ENCODE results near the gene PRKX.
"Not testable (repeated sequence)": the region's sequence is repeated elsewhere in the genome, so short reads cannot be mapped to it uniquely, and the experiment has no call there.

Gene PRKX

DNA sequence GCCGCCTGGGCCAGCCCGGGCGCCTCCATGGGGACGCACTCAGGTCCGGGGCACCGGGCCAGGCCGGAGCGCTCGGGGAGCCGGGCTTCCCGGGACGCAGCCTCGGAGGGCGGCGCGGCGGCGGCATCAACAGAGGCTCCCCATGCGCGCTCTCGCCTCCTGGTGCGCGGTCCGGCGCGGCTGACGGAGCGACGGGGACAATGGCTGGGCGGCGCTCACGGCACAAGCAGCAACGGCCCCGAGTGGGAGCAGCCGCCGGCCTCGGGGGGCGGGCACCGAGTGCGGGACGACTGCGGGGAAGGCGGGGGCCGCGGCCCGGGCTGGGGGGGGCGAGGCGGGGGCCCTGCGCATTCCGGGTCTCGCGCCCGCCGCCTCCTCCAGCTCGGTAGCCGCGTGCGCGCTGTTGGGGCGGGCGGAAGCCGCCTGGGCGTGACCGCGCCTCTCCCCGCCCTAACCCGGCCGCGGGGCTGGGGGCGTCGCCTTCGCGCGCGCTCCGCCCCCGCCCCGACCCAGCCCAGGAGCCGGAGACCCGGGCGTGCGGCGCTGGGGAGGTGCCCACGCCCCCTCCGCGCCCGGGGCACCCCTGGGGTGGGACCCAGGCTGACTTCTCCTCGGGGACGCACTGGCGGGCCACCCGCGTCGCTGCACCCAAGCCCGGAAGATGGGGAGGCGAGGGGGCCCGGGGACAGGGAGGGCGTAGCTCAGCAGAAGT is at the start of gene PRKX:
TSS of gene PRKX (minus strand) at position 425 of the 712 bp plus-strand sequence. CDS start at position 29, 396 bp downstream.
- peak within 1 kb of the TSS; percentile 75 for H3K4me3 ChIP-seq
- peak; percentile 51 to 77 for DNase-seq (ENCODE audit: low spot score in 2 of 2)
- no peaks in the 10 kb centered on the region for H3K9me3 ChIP-seq
- no peaks in the 10 kb centered on the region for H3K27me3 ChIP-seq (ENCODE audit: low read depth)
- no peaks in the 10 kb centered on the region for H3K4me1 ChIP-seq
- in situ Hi-C loops (cut with MboI; ENCODE audit: low sequenced_read_pairs): no loop called here
- no peaks in the 10 kb centered on the region for H3K36me3 ChIP-seq (replicated peaks)

DNA sequence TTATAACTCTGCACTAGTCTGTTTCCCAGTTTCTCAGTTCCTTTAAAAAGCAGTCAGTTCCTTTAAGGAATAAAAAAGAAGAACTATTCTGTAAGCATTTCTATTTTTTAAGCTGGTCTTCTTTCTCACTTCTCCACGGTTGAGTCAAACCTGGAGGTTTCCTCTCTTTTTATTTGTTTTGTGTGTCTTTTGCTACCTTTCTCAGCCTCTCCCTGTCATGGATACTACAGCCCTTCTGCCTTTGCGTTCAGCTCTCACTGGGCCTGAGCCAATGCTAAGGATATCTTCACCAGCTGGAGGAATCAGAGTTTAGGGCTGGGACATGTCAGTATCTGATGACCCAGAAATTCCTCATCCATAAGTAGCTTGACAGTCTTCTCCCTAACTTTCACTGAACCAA is 49.7 kb upstream of the PRKX start:
- H3K27me3 ChIP-seq (ENCODE audit: low read depth): no peaks in the 10 kb centered on the region
- in situ Hi-C loops (cut with MboI; ENCODE audit: low sequenced_read_pairs): no loop called here
- H3K4me1 ChIP-seq: no peaks in the 10 kb centered on the region
- H3K36me3 ChIP-seq (replicated peaks): no peaks in the 10 kb centered on the region
- H3K4me3 ChIP-seq: no peak overlapping the region
- H3K9me3 ChIP-seq: no peaks in the 10 kb centered on the region
- DNase-seq (ENCODE audit: low spot score in 2 of 2): no peak

DNA sequence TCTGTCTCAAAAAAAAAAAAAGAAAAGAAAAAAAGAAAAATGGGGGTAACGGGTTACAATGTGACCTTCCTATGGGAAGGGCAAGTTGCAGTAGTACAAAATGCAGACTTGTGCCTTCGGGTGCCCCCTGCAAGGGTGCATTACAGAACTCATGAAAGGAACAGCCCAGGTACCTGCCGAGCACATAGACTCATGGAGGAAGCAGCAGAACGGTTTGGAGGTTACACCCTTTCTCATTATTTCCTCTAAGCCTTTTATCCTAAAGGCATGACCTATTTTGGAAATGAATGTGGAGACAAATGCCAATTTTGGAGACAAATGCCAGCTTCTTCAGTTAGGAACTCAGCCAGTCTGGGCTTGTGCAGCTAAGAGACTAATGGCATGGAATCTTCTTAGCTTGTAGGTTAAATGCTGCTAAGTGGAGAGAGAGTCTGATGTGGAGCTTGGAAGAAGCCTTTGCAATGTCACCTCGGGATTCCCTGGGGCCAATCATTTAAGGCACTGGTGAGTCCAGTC is 44.1 kb upstream of the PRKX start:
- DNase-seq (ENCODE audit: low spot score in 2 of 2): no peak
- H3K36me3 ChIP-seq (replicated peaks): no peaks in the 10 kb centered on the region
- H3K9me3 ChIP-seq: no peaks in the 10 kb centered on the region
- in situ Hi-C loops (cut with MboI; ENCODE audit: low sequenced_read_pairs): no loop called here
- H3K4me3 ChIP-seq: no peak overlapping the region
- no peaks in the 10 kb centered on the region for H3K4me1 ChIP-seq
- H3K27me3 ChIP-seq (ENCODE audit: low read depth): no peaks in the 10 kb centered on the region

DNA sequence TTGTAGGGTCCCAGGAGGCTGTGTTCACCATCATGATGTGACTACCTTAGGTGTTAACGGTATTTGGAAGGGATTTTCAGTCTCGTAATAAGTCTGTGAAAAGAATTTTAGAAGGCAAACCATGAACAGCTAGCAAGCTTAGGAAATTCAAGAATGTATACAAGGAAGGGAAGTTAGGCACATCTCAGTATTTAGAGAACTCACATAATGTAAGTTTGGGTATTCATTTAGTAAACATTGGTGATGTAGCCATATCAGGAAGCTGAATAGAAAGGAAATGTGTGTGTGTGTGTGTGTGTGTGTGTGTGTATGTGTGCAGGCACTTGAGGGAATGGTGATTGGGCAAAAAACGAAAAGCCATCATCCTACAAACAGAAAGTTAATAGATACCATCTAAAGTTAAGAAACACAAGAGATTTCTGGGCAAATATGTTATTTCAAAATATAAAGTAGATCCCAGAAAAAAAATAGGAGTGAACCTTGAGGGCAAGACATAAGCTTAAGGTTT is 34.7 kb upstream of the PRKX start:
- Histone ChIP-seq H3K36me3 (replicated peaks) (no peaks in the 10 kb centered on the region), H3K4me1 (no peaks in the 10 kb centered on the region), H3K9me3 (no peaks in the 10 kb centered on the region), H3K27me3 (ENCODE audit: low read depth) (no peaks in the 10 kb centered on the region), H3K4me3 (no peak overlapping the region)
- DNase-seq (ENCODE audit: low spot score in 2 of 2): no peak
- in situ Hi-C loops (cut with MboI; ENCODE audit: low sequenced_read_pairs): no loop called here

DNA sequence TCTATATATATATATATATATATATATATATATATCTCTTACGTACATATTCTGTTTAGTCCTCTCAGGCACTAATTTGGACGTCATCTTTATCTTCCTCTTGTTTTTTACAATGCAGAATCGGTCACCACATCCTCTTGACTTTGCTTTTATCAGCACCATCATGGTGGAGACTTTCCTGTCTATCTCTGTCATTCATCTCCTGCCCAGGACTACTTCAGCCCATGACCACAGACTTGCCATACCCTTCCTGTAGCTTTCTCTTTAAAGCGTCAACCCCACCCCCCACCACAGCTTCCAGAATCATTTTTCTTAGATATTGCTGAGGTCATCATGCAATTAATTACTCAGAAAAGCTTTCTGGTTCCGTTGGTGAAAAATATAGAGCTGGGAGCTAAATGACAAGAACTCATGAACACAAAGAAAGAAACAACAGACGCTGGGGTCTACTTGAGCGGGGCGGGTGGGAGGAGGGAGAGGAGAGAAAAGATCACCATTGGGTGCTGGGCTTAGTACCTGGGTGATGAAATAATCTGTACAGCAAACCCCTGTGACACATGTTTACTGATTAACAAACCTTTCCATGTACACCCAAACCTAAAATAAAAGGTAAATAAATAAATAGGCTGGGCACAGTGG is 30.5 kb upstream of the PRKX start:
- Histone ChIP-seq H3K4me1 (no peaks in the 10 kb centered on the region), H3K9me3 (no peaks in the 10 kb centered on the region), H3K4me3 (no peak overlapping the region), H3K36me3 (replicated peaks) (no peaks in the 10 kb centered on the region), H3K27me3 (ENCODE audit: low read depth) (no peaks in the 10 kb centered on the region)
- in situ Hi-C loops (cut with MboI; ENCODE audit: low sequenced_read_pairs): no loop called here
- DNase-seq (ENCODE audit: low spot score in 2 of 2): no peak

DNA sequence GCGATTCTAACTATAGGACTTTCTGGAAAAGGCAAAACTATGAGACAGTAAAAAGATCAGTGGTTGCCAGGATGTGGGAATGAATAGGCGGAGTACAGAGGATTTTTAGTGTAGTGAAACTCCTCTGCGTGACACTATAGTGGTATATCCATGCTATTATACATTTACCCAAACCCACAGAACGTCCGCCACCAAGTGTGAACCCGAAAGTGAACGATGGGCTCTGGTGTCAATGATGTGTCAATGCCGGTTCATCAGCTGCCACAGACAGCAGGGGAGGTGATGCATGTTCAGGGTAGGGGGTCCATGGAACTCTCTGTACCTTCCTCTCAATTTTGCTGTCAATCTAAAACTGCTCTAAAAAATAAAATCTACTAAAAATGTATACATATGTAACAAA is 27.5 kb upstream of the PRKX start:
- in situ Hi-C loops (cut with MboI; ENCODE audit: low sequenced_read_pairs); DNase-seq (ENCODE audit: low spot score in 2 of 2); H3K4me1 ChIP-seq: not testable (repeated sequence)

DNA sequence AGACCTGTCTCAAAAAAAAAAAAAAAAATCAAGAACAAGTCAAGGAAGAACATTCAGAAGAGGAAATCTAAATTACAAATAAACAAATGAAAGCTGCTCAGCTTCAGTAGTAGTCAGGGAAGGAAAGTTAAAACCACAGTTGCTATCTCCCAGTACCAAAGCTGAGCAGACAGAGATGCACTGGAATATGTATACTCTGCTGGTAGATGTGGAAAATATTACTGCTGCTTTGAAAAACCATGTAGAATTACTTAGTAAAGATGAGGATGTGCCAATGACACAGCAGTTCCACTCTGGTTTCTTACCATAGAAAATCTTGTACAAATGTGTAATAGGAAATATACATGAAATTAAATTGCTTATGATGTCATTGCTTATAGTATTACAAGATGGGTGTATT is 25.1 kb upstream of the PRKX start:
- Histone ChIP-seq H3K9me3 (no peaks in the 10 kb centered on the region), H3K4me3 (no peak overlapping the region), H3K4me1 (no peaks in the 10 kb centered on the region), H3K27me3 (ENCODE audit: low read depth) (no peaks in the 10 kb centered on the region), H3K36me3 (replicated peaks) (no peaks in the 10 kb centered on the region)
- no peak for DNase-seq (ENCODE audit: low spot score in 2 of 2)
- in situ Hi-C loops (cut with MboI; ENCODE audit: low sequenced_read_pairs): no loop called here

More for the DNA sequence above, 27.5 kb upstream of the PRKX start:
- not testable (repeated sequence) for H3K27me3 ChIP-seq (ENCODE audit: low read depth); H3K4me3 ChIP-seq; H3K9me3 ChIP-seq; H3K36me3 ChIP-seq (replicated peaks)

DNA sequence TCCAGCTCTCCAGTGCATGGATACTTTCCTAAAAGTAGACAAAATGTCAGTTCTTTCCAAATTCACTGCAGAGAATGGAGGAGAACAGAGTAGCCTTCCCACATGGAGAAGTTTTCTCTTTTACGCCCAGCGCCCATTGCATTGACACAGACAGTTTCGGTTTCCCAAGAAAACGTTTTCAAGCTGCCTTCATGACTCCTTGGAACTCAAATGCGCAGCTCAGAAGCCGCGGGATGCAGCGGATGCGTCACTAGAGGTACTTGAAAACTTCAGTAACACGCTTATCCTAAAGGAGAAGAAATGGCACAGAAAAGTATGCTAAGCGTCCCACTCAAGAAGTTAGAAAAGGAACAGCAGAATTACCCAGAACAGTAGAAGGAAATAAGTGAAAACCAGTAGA is 23.1 kb upstream of the PRKX start:
- H3K9me3 ChIP-seq; H3K4me1 ChIP-seq; H3K4me3 ChIP-seq; H3K27me3 ChIP-seq (ENCODE audit: low read depth); in situ Hi-C loops (cut with MboI; ENCODE audit: low sequenced_read_pairs); H3K36me3 ChIP-seq (replicated peaks); DNase-seq (ENCODE audit: low spot score in 2 of 2): not testable (repeated sequence)

DNA sequence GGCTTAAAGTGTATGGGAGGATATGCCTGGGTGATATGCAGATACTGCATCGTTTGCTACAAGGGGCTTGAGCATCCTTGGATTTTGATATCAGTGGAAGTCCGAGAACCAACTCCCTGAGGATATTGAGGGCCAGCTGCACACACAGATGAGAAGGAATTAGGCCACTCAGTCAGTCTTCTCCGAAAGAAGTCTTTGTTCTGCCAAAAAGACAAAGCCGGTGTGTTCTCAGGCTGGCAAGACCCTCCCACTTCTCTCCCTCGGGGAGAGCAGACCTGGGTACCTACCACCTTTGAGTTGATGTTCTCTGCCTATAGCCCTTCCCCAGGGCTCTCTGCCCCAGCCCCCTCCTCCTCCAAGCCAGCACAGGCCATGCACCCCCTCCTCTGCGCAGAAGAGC is 22.4 kb upstream of the PRKX start:
- H3K27me3 ChIP-seq (ENCODE audit: low read depth); H3K36me3 ChIP-seq (replicated peaks); H3K4me1 ChIP-seq; H3K4me3 ChIP-seq; H3K9me3 ChIP-seq; in situ Hi-C loops (cut with MboI; ENCODE audit: low sequenced_read_pairs); DNase-seq (ENCODE audit: low spot score in 2 of 2): not testable (repeated sequence)

DNA sequence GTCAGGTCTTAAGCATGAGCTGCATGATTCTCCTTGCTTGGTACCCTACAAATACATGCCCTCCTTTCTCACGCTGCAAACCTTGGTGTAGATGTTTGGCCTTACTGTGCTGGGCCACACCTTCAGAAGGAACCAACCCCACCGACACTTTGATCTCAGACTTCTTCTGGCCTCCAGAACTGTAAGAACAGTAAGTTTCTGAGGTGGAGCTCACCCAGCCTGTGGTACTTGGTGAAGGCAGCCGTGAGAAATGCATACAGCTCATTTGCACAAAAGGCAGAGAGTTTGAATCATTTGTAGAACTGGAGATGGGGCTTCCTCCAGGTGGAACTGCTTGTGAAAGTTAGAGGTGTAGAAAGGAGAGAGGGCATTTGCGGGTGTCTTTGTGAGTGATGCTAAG is 21.0 kb upstream of the PRKX start:
- H3K9me3 ChIP-seq; H3K4me1 ChIP-seq; in situ Hi-C loops (cut with MboI; ENCODE audit: low sequenced_read_pairs); H3K27me3 ChIP-seq (ENCODE audit: low read depth); DNase-seq (ENCODE audit: low spot score in 2 of 2); H3K36me3 ChIP-seq (replicated peaks); H3K4me3 ChIP-seq: not testable (repeated sequence)

DNA sequence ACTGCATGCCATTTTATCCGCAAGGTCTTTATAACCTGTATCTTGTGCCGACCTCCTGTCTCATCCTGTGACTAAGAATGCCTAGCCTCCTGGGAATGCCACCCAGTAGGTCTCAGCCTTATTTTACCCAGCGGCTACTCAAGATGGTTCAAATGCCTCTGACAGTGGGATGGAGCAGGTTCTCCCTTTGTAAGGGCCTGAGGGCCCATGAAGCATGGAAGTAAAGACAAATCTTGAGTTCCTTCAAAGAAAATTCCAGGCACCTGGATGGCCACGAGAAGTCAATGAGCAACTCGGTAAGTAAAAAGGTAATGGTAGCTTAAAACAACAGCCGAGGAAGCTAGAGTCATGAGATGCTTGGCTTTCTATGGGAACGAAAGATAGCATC is 19.6 kb upstream of the PRKX start:
- DNase-seq (ENCODE audit: low spot score in 2 of 2): no peak
- Histone ChIP-seq H3K27me3 (ENCODE audit: low read depth) (no peaks in the 10 kb centered on the region), H3K4me3 (no peak overlapping the region), H3K4me1 (no peaks in the 10 kb centered on the region), H3K9me3 (no peaks in the 10 kb centered on the region), H3K36me3 (replicated peaks) (no peaks in the 10 kb centered on the region)
- in situ Hi-C loops (cut with MboI; ENCODE audit: low sequenced_read_pairs): no loop called here

DNA sequence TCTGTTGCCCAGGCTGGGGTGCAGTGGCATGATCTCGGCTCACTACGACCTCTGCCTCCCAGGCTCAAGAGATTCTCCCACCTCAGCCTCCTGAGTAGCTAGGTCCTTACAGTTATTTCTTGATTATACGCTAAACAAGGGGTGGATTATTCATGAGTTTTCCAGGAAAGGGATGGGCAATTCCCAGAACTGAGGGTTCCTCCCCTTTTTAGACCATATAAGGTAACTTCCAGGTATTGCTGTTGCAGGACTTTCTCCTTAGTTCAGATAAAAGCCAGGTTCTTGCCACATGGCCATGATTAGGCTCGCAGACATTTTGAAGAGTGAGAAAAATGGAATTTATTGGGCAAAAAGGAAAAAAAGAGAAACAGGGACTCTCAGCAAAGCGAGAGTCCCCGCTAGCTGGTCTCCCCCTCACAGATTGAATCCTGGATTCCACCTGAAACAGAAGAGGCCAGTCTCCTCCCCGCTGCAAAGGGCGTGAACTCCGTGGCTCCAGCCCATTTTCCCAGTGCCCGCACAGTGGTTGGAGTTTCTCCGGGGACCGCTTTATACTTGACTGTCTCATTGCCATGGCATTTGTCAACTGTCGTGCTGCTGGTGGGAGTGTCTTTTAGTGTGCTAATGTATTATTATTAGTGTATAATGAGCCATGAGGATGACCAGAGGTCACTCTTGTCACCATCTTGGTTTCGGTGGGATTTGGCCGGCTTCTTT is 19.0 kb upstream of the PRKX start:
- in situ Hi-C loops (cut with MboI; ENCODE audit: low sequenced_read_pairs): not testable (repeated sequence)

DNA sequence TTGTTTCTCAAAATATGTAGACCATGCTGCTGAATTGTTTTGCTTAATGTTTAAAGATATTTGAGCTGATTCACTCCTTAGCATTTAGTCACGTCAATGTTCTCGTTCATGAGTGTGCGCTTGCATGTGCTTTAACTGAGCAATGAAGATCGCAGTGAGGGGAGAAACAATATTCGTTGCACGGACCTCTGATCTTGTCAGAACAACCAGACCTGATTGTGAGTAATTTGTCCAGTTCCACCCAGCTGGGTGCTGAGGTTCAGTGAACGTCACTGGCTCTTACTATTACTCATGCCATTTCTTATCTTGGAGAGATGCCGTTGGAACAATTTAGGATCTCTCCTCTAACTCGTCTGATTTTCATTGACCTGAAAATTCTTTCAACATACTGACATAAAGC is 15.0 kb upstream of the PRKX start:
- in situ Hi-C loops (cut with MboI; ENCODE audit: low sequenced_read_pairs): no loop called here
- no peak for DNase-seq (ENCODE audit: low spot score in 2 of 2)
- Histone ChIP-seq H3K36me3 (replicated peaks) (no peaks in the 10 kb centered on the region), H3K9me3 (no peaks in the 10 kb centered on the region), H3K4me1 (no peaks in the 10 kb centered on the region), H3K4me3 (no peak overlapping the region), H3K27me3 (ENCODE audit: low read depth) (no peaks in the 10 kb centered on the region)

More for the DNA sequence above, 19.0 kb upstream of the PRKX start:
- not testable (repeated sequence) for H3K4me1 ChIP-seq; DNase-seq (ENCODE audit: low spot score in 2 of 2); H3K9me3 ChIP-seq; H3K4me3 ChIP-seq; H3K36me3 ChIP-seq (replicated peaks); H3K27me3 ChIP-seq (ENCODE audit: low read depth)

DNA sequence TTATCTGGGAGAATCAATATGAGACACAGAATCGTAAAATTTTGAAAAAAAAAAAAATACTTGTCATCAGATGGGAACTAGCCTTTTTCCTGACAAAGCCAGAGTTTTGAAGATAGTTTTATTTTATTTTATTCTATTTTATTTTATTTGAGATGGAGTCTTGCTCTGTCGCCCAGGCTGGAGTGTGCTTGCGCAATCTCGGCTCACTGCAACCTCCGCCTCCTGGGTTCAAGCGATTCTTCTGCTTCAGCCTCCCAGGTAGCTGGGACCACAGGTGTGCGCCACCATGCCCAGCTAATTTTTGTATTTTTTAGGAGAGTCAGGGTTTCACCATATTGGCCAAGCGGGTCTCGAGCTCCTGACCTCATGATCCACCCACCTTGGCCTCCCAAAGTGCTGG is 10.0 kb upstream of the PRKX start:
- H3K36me3 ChIP-seq (replicated peaks); H3K9me3 ChIP-seq; in situ Hi-C loops (cut with MboI; ENCODE audit: low sequenced_read_pairs); H3K4me3 ChIP-seq; DNase-seq (ENCODE audit: low spot score in 2 of 2); H3K27me3 ChIP-seq (ENCODE audit: low read depth); H3K4me1 ChIP-seq: not testable (repeated sequence)

Data from HAP-1 (cell line).